ENCODE data around the gene ADCY7.

Gene ADCY7

GRCh38 chr16:50266337-50267091, at the start of gene ADCY7:
TSS of gene ADCY7 (plus strand) at chr16:50266551. CDS start at chr16:50288180, 21,629 bp downstream.
- H3K4me3 ChIP-seq (replicated peaks; ENCODE audit: low read depth, low read length): peak within 1 kb of the TSS; percentile 61
- no peak for TF ChIP-seq CTCF (IDR thresholded peaks at IDR 0.05; ENCODE audit: low read depth, low read length, missing control alignments)
- no peak for DNase-seq (ENCODE audit: extremely low read depth, low read depth)

GRCh38 chr16:50219402-50219975, 46.9 kb upstream of the ADCY7 start:
- TF ChIP-seq CTCF (IDR thresholded peaks at IDR 0.05; ENCODE audit: low read depth, low read length, missing control alignments): no peak
- H3K4me3 ChIP-seq (replicated peaks; ENCODE audit: low read depth, low read length): no peak overlapping the region
- no peak for DNase-seq (ENCODE audit: extremely low read depth, low read depth)

GRCh38 chr16:50224286-50224685, 42.1 kb upstream of the ADCY7 start:
- no peak for DNase-seq (ENCODE audit: extremely low read depth, low read depth)
- TF ChIP-seq CTCF (IDR thresholded peaks at IDR 0.05; ENCODE audit: low read depth, low read length, missing control alignments): no peak

GRCh38 chr16:50227120-50227519, 39.2 kb upstream of the ADCY7 start:
- H3K4me3 ChIP-seq (replicated peaks; ENCODE audit: low read depth, low read length): no peak overlapping the region
- TF ChIP-seq CTCF (IDR thresholded peaks at IDR 0.05; ENCODE audit: low read depth, low read length, missing control alignments): no peak
- no peak for DNase-seq (ENCODE audit: extremely low read depth, low read depth)

More at GRCh38 chr16:50224286-50224685, 42.1 kb upstream of the ADCY7 start:
- H3K4me3 ChIP-seq (replicated peaks; ENCODE audit: low read depth, low read length): no peak overlapping the region

- H3K4me3 ChIP-seq (replicated peaks; ENCODE audit: low read depth, low read length): no peak overlapping the region
- TF ChIP-seq CTCF (IDR thresholded peaks at IDR 0.05; ENCODE audit: low read depth, low read length, missing control alignments): no peak
Measured at GRCh38 chr16:50227665-50228064, 38.7 kb upstream of the ADCY7 start.

GRCh38 chr16:50228364-50228868, 37.9 kb upstream of the ADCY7 start:
- no peak overlapping the region for H3K4me3 ChIP-seq (replicated peaks; ENCODE audit: low read depth, low read length)
- DNase-seq (ENCODE audit: extremely low read depth, low read depth): no peak
- no peak for TF ChIP-seq CTCF (IDR thresholded peaks at IDR 0.05; ENCODE audit: low read depth, low read length, missing control alignments)

More at GRCh38 chr16:50227665-50228064, 38.7 kb upstream of the ADCY7 start:
- DNase-seq (ENCODE audit: extremely low read depth, low read depth): no peak
